Breast epithelium (tissue), 3 donors: Measurements from ENCODE around the gene SLC6A1.

ENCODE experiments used
- POLR2A ChIP-seq: fragments of 450-650 bp; IDR thresholded peaks from one replicate; pipeline ENCODE4 v1.6.1; 2016; ENCODE audit warnings: antibody characterized with exemption, mild to moderate bottlenecking, moderate library complexity
- TF ChIP-seq, protein P1 (sequence below), 3 donors: fragments of 450-650 bp; IDR thresholded peaks; one replicate each; pipeline ENCODE4 v1.5.1; 2016 to 2017; ENCODE audit warnings: antibody characterized with exemption in 3 of 3, mild to moderate bottlenecking in 3 of 3, moderate library complexity in 3 of 3

DNA sequence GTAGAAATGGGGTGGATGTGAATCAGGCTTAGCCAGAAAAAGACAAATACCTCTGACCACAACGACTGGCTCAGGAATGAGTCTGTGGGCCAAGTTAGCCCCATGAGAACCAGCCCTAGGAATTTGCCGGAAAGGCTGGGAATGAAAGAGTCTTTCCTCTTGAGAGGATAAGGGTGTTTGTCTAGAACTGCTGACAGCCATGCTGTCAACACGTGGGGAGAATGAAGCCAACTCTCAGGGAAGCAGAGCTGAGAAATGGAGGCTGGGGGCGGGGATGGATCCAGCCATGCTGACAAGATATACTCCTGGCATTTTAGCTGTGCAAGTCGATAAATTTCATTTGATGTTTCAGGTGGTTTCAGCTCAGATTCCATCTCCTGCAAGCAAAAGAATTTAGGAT lies 10.6 kb upstream of the SLC6A1 start:
- TF ChIP-seq, protein P1, sequence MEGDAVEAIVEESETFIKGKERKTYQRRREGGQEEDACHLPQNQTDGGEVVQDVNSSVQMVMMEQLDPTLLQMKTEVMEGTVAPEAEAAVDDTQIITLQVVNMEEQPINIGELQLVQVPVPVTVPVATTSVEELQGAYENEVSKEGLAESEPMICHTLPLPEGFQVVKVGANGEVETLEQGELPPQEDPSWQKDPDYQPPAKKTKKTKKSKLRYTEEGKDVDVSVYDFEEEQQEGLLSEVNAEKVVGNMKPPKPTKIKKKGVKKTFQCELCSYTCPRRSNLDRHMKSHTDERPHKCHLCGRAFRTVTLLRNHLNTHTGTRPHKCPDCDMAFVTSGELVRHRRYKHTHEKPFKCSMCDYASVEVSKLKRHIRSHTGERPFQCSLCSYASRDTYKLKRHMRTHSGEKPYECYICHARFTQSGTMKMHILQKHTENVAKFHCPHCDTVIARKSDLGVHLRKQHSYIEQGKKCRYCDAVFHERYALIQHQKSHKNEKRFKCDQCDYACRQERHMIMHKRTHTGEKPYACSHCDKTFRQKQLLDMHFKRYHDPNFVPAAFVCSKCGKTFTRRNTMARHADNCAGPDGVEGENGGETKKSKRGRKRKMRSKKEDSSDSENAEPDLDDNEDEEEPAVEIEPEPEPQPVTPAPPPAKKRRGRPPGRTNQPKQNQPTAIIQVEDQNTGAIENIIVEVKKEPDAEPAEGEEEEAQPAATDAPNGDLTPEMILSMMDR (IDR thresholded peaks at IDR 0.05), result no peak
- no peak for TF ChIP-seq POLR2A
